Neural progenitor cell (in vitro differentiated cells): ENCODE measurements around the gene TMEM186.

Source experiments
- EZH2 ChIP-seq: fragments of 200-600 bp; sonication (generic); IDR thresholded peaks from 2 replicates; pipeline ENCODE4 v1.6.1; 2017; ENCODE audit warnings: antibody characterized with exemption, mild to moderate bottlenecking, moderate library complexity
- EZH2phosphoT487 ChIP-seq: fragments of 200-600 bp; sonication (generic); IDR thresholded peaks from 2 replicates; pipeline ENCODE4 v1.6.1; 2017; ENCODE audit warnings: antibody characterized with exemption
- TF ChIP-seq, protein P1 (sequence below): fragments of 200-600 bp; sonication (generic); IDR thresholded peaks from 2 replicates; pipeline ENCODE4 v1.5.1; 2017; ENCODE audit warnings: antibody characterized with exemption, mild to moderate bottlenecking

- TF ChIP-seq EZH2phosphoT487 (no peak), EZH2 (no peak)
- TF ChIP-seq, protein P1, sequence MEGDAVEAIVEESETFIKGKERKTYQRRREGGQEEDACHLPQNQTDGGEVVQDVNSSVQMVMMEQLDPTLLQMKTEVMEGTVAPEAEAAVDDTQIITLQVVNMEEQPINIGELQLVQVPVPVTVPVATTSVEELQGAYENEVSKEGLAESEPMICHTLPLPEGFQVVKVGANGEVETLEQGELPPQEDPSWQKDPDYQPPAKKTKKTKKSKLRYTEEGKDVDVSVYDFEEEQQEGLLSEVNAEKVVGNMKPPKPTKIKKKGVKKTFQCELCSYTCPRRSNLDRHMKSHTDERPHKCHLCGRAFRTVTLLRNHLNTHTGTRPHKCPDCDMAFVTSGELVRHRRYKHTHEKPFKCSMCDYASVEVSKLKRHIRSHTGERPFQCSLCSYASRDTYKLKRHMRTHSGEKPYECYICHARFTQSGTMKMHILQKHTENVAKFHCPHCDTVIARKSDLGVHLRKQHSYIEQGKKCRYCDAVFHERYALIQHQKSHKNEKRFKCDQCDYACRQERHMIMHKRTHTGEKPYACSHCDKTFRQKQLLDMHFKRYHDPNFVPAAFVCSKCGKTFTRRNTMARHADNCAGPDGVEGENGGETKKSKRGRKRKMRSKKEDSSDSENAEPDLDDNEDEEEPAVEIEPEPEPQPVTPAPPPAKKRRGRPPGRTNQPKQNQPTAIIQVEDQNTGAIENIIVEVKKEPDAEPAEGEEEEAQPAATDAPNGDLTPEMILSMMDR, result no peak
Observed at GRCh38 chr16:8767176-8767575, 30.3 kb downstream of the TMEM186 start.
